BJ (cell line): Measurements from ENCODE around the gene TSPYL2. TPM values are rescaled to one million over a fixed set of nuclear protein-coding genes. Genes with fewer than 3 reads are reported as not detected.
A peak's percentile ranks its signal among the peaks of the same experiment; 100 is the strongest.

Experiments used
- CTCF ChIA-PET: fragments of 350-600 bp; formaldehyde crosslinking; extraction: SDS; loops from one replicate; lab custom pipeline; 2021; ENCODE audit warnings: antibody characterized with exemption, inconsistent platforms; lab: Yijun Ruan, JAX
- POLR2A ChIA-PET: fragments of 300-600 bp; sonication (Branson Sonifier 250); formaldehyde crosslinking; extraction: SDS; loops from one replicate; lab custom pipeline; 2021; ENCODE audit warnings: antibody characterized with exemption; lab: Charles Lee
- DNase-seq: peaks from one replicate; pipeline ENCODE4 v3.0.0-alpha.2; 2011; ENCODE audit warnings: low read depth
- H3K27me3 ChIP-seq: 2 replicates; pipeline ENCODE4 v1.6.0; 2011; ENCODE audit warnings: low read length; ENCODE audit not compliant: control insufficient read depth, insufficient read depth
- H3K36me3 ChIP-seq: 2 replicates; pipeline ENCODE4 v1.5.1; 2011; ENCODE audit warnings: low read length; ENCODE audit not compliant: control insufficient read depth, insufficient read depth
- H3K4me3 ChIP-seq: 2 replicates; pipeline ENCODE4 v1.5.1; 2011; ENCODE audit warnings: low read depth, mild to moderate bottlenecking, control low read depth, low read length
- CTCF ChIP-seq: IDR thresholded peaks from 2 replicates; pipeline ENCODE4 v1.5.1; 2011; ENCODE audit warnings: low read depth, mild to moderate bottlenecking, control low read depth, inconsistent platforms, low read length, moderate library complexity; ENCODE audit not compliant: insufficient read depth
- polyA plus RNA-seq: library from polyadenylated mRNA; depleted of rRNA; stranded (reverse); fragments of >200 nt; gene quantifications from 2 replicates; pipeline ENCODE4 v1.2.3, GENCODE V29; 2011

Gene TSPYL2
- polyA plus RNA-seq, 1 experiment: 22.9 TPM

- DNase-seq: no peak
- no peaks in the 10 kb centered on the region for H3K27me3 ChIP-seq
- H3K4me3 ChIP-seq: no peak overlapping the region
- ChIA-PET CTCF (interaction anchor here (0.6 kb wide), 1 partner anchor 24 kb away, joined by 3 read pairs; no protein-coding TSS in a partner anchor), POLR2A (no interaction called here)
- no peak for TF ChIP-seq CTCF
- H3K36me3 ChIP-seq: no peaks in the 10 kb centered on the region
Observed at GRCh38 chrX:53065104-53065503, 17.1 kb upstream of the TSPYL2 start.

- H3K4me3 ChIP-seq: no peak overlapping the region
- H3K27me3 ChIP-seq: no peaks in the 10 kb centered on the region
- DNase-seq: no peak
- ChIA-PET CTCF (interaction anchor here (1.9 kb wide), 1 partner anchor 33 kb away, joined by 7 read pairs; no protein-coding TSS in a partner anchor), POLR2A (no interaction called here)
- TF ChIP-seq CTCF: no peak
- H3K36me3 ChIP-seq: no peaks in the 10 kb centered on the region
Observed at GRCh38 chrX:53071064-53071463, 11.1 kb upstream of the TSPYL2 start.

GRCh38 chrX:53071604-53072417, 10.4 kb upstream of the TSPYL2 start:
- peak overlapping the region; percentile 14; the same call in 1 of the 2 replicates for H3K4me3 ChIP-seq
- CTCF ChIA-PET: interaction anchor here (0.7 to 1.9 kb wide), 7 partner anchors 8 to 118 kb away, joined by 3 to 7 read pairs (median 3); no protein-coding TSS in a partner anchor
- no peak for DNase-seq
- TF ChIP-seq CTCF: peak; percentile 56
- H3K27me3 ChIP-seq: no peaks in the 10 kb centered on the region
- POLR2A ChIA-PET: interaction anchor here (0.6 kb wide), 1 partner anchor 154 kb away, joined by 3 read pairs; no protein-coding TSS in a partner anchor
- H3K36me3 ChIP-seq: no peaks in the 10 kb centered on the region

- TF ChIP-seq CTCF: no peak
- no peak for DNase-seq
- Histone ChIP-seq H3K27me3 (no peaks in the 10 kb centered on the region), H3K36me3 (no peaks in the 10 kb centered on the region), H3K4me3 (no peak overlapping the region)
- POLR2A ChIA-PET: interaction anchor here (1.1 kb wide), 1 partner anchor 9 kb away, joined by 4 read pairs; the partner anchor contains the start of gene TSPYL2
- CTCF ChIA-PET: interaction anchor here (0.7 to 1.9 kb wide), 7 partner anchors 8 to 117 kb away, joined by 3 to 7 read pairs (median 3); no protein-coding TSS in a partner anchor
Observed at GRCh38 chrX:53072418-53073114, 9.6 kb upstream of the TSPYL2 start.
